IMR-90 (cell line): ENCODE data around the gene NACC2. TPM values are rescaled to one million over a fixed set of nuclear protein-coding genes. Genes with fewer than 3 reads are reported as not detected.

Experiments
- ATAC-seq: fragments of 200-7000 bp; cut with Tn5 transposase; 2 replicates; pipeline ENCODE4 v1.9.1; 2020; ENCODE audit warnings: low read depth, mild to moderate bottlenecking, moderate library complexity
- BruUV-seq: library from RNA; stranded (reverse); fragments of 400-500 nt; replicated peaks from 2 replicates; lab custom pipeline; 2021; lab: Mats Ljungman, UMichigan
- CTCF ChIA-PET: fragments of 300-600 bp; formaldehyde crosslinking; extraction: SDS; loops from one replicate; lab custom pipeline; 2021; ENCODE audit warnings: antibody characterized with exemption; lab: Yijun Ruan, JAX
- POLR2A ChIA-PET: fragments of 300-600 bp; sonication (Branson Sonifier 250); formaldehyde crosslinking; loops from one replicate; lab custom pipeline; 2022; ENCODE audit warnings: antibody characterized with exemption; ENCODE audit not compliant: unreplicated experiment; lab: Charles Lee
- DNase-seq: peaks from one replicate; pipeline ENCODE4 v3.0.0; 2013
- H2AFZ ChIP-seq: replicated peaks from 2 replicates; pipeline ENCODE3; 2013; ENCODE audit warnings: low read length, mild to moderate bottlenecking; ENCODE audit not compliant: poor library complexity
- H2AK5ac ChIP-seq: 2 replicates; pipeline ENCODE4 v1.6.1; 2013; ENCODE audit warnings: low read depth, low read length, inconsistent platforms
- H2AK9ac ChIP-seq: replicated peaks from 2 replicates; pipeline ENCODE3; 2013; ENCODE audit warnings: mild to moderate bottlenecking, low read depth, low read length, moderate library complexity; ENCODE audit not compliant: poor library complexity
- H2BK120ac ChIP-seq: 2 replicates; pipeline ENCODE4 v1.6.1; 2013; ENCODE audit warnings: low read depth, low read length, inconsistent platforms
- H2BK15ac ChIP-seq: 3 replicates; pipeline ENCODE4 v1.6.1; 2013; ENCODE audit warnings: low read depth, low read length, inconsistent platforms
- H2BK20ac ChIP-seq: 2 replicates; pipeline ENCODE4 v1.6.1; 2013; ENCODE audit warnings: low read depth, mild to moderate bottlenecking, inconsistent platforms, low read length, moderate library complexity
- H2BK5ac ChIP-seq: 2 replicates; pipeline ENCODE4 v1.6.1; 2013; ENCODE audit warnings: mild to moderate bottlenecking, low read depth, low read length, inconsistent platforms; ENCODE audit not compliant: poor library complexity, severe bottlenecking
- H3K14ac ChIP-seq: replicated peaks from 2 replicates; pipeline ENCODE4 v1.6.1; 2013; ENCODE audit warnings: low read depth, low read length, inconsistent platforms
- H3K18ac ChIP-seq: 2 replicates; pipeline ENCODE4 v1.6.1; 2013; ENCODE audit warnings: low read depth, low read length, control low read depth
- H3K23ac ChIP-seq: 2 replicates; pipeline ENCODE4 v1.6.1; 2013; ENCODE audit warnings: low read depth, low read length, inconsistent platforms
- H3K27ac ChIP-seq: 2 replicates; pipeline ENCODE4 v1.5.1; 2013; ENCODE audit warnings: mild to moderate bottlenecking, control low read depth, low read length; ENCODE audit not compliant: insufficient read depth
- H3K27me3 ChIP-seq: 2 replicates; pipeline ENCODE4 v1.6.1; 2013; ENCODE audit warnings: low read length; ENCODE audit not compliant: control insufficient read depth, insufficient read depth
- H3K36me3 ChIP-seq: 2 replicates; pipeline ENCODE4 v1.6.1; 2013; ENCODE audit warnings: low read length, mixed read lengths; ENCODE audit not compliant: control insufficient read depth, insufficient read depth
- H3K4ac ChIP-seq: 2 replicates; pipeline ENCODE4 v1.6.1; 2013; ENCODE audit warnings: low read depth, low read length, inconsistent platforms
- H3K4me1 ChIP-seq: 2 replicates; pipeline ENCODE4 v1.6.1; 2013; ENCODE audit warnings: low read length, mixed read lengths; ENCODE audit not compliant: control insufficient read depth, insufficient read depth
- H3K4me2 ChIP-seq: 2 replicates; pipeline ENCODE4 v1.6.1; 2013; ENCODE audit warnings: low read depth, mild to moderate bottlenecking, control low read depth, low read length, moderate library complexity
- H3K4me3 ChIP-seq: 2 replicates; pipeline ENCODE4 v1.5.1; 2013; ENCODE audit warnings: low read depth, mild to moderate bottlenecking, control low read depth, low read length, moderate library complexity; ENCODE audit not compliant: insufficient read depth
- H3K56ac ChIP-seq: 2 replicates; pipeline ENCODE4 v1.6.1; 2013; ENCODE audit warnings: low read length, inconsistent platforms; ENCODE audit not compliant: insufficient read depth; ENCODE audit errors: extremely low read depth
- H3K79me1 ChIP-seq, 2 experiments: 2 replicates each; pipeline ENCODE4 v1.6.1; 2013; ENCODE audit warnings: low read length in 2 of 2, inconsistent platforms in 1 of 2, low read depth in 1 of 2
- H3K9ac ChIP-seq: 2 replicates; pipeline ENCODE4 v1.6.1; 2013; ENCODE audit warnings: low read depth, low read length, control low read depth
- H3K9me1 ChIP-seq: 2 replicates; pipeline ENCODE4 v1.6.1; 2013; ENCODE audit warnings: low read length, inconsistent platforms; ENCODE audit not compliant: insufficient read depth
- H3K9me3 ChIP-seq: 2 replicates; pipeline ENCODE4 v1.6.1; 2013; ENCODE audit warnings: low read length; ENCODE audit not compliant: control insufficient read depth, insufficient read depth
- H4K20me1 ChIP-seq: 2 replicates; pipeline ENCODE4 v1.6.1; 2013; ENCODE audit warnings: low read length, inconsistent platforms; ENCODE audit not compliant: insufficient read depth
- H4K5ac ChIP-seq: 2 replicates; pipeline ENCODE4 v1.6.1; 2013; ENCODE audit warnings: mild to moderate bottlenecking, low read depth, low read length, control low read depth
- H4K8ac ChIP-seq, 2 experiments: 2 replicates each; pipeline ENCODE4 v1.6.1; 2013; ENCODE audit warnings: low read depth in 2 of 2, low read length in 2 of 2, control low read depth in 1 of 2, inconsistent platforms in 1 of 2
- H4K91ac ChIP-seq: 2 replicates; pipeline ENCODE4 v1.6.1; 2013; ENCODE audit warnings: low read depth, low read length, inconsistent platforms; ENCODE audit not compliant: insufficient read depth
- MAZ ChIP-seq: IDR thresholded peaks from 2 replicates; pipeline ENCODE4 v1.6.1; 2012; ENCODE audit warnings: low read depth, mild to moderate bottlenecking, low read length, improper control_type of control experiment, moderate library complexity, borderline replicate concordance
- NFE2L2 ChIP-seq: fragments of 150-350 bp; IDR thresholded peaks from 2 replicates; pipeline ENCODE4 v1.6.1; 2016; ENCODE audit warnings: low read depth, mild to moderate bottlenecking, low read length
- SMC3 ChIP-seq: fragments of 150-350 bp; IDR thresholded peaks from 2 replicates; pipeline ENCODE4 v1.6.1; 2016; ENCODE audit warnings: low read depth, mild to moderate bottlenecking, antibody characterized with exemption, low read length, moderate library complexity
- WGBS, 2 experiments: methylation state at CpG; one replicate each; pipeline versions ENCODE4 v1.1.5 to v1.1.7; 2013; ENCODE audit warnings: missing lambda C conversion rate in 2 of 2; ENCODE audit not compliant: insufficient read length in 1 of 2; ENCODE audit errors: extremely low coverage in 2 of 2; 5-methylcytosine and 5-hydroxymethylcytosine counted together
- dilution Hi-C: fragments of 300-500 bp; cut with HindIII; formaldehyde crosslinking; loops from one replicate; pipeline ENCODE4 v1.14.3; 2018; ENCODE audit warnings: low sequenced_read_pairs; ENCODE audit not compliant: unreplicated experiment
- in situ Hi-C: fragments of 300-500 bp; cut with MboI; formaldehyde crosslinking; loops from 3 replicates; pipeline ENCODE4 v1.14.3; 2019; ENCODE audit warnings: low sequenced_read_pairs, inconsistent platforms, mixed read lengths
- intact Hi-C: fragments of 100-400 bp; cut with micrococcal nuclease; formaldehyde crosslinking; loops from 2 replicates; pipeline ENCODE4 v1.10.0; 2022
- polyA plus RNA-seq, 3 experiments: library from polyadenylated mRNA; depleted of rRNA; stranded (reverse); fragments of >200 nt; gene quantifications; 2 replicates each; pipeline ENCODE4 v1.2.3, GENCODE V29; 2012; ENCODE audit warnings: low replicate concordance in 1 of 3
- total RNA-seq: library from RNA; depleted of rRNA; stranded (reverse); fragments of >200 nt; gene quantifications from 2 replicates; pipeline ENCODE4 v1.2.3, GENCODE V29; 2012
- TF ChIP-seq, protein P1 (sequence below): conservative IDR thresholded peaks from 2 replicates; pipeline ENCODE4 v1.5.1; 2012; ENCODE audit warnings: mild to moderate bottlenecking, low read depth, low read length, improper control_type of control experiment

Gene NACC2
- total and polyA plus RNA-seq, 2 of the 4 experiments (the other 2 are of a cell fraction), result 7.9 to 19.0 TPM

DNA sequence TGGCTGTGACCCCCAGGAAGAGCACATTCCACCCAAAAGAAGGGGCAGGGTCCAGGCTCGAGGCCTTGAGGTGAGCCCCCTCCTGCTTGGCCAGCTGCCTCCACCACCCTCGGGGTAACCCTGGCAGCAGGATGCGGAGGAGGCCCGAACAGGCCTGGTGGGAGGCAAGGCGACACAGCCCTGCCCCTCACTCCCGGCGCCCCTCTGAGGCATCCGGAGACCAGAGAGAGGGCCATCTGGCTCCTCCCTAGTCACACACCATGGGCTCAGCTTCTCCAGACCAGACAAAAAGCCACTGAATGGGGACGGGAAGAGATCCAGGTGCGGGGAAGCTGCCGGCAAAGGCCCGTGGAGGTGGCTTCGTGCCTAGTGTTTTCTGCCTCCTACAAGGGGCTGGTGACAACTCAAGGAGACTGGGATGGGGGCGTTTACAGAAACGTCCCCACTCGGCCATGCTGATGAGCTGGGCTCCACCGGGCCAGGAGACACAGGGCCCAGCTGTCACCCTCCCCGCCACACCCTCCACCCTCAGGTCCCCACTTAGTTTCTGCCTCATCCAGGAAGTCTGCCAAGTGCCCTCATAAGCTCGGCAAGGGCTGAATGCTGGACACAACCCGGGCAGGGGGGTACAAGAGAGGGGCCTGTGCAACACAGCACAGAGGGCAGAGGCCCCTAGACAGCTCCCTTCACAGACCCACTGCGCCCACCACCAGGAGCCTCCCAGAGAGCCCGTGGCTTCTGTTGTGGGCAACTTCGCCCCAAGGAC, 41.9 kb downstream of the NACC2 start (continued):
- TF ChIP-seq SMC3 (no peak), NFE2L2 (no peak)

DNA sequence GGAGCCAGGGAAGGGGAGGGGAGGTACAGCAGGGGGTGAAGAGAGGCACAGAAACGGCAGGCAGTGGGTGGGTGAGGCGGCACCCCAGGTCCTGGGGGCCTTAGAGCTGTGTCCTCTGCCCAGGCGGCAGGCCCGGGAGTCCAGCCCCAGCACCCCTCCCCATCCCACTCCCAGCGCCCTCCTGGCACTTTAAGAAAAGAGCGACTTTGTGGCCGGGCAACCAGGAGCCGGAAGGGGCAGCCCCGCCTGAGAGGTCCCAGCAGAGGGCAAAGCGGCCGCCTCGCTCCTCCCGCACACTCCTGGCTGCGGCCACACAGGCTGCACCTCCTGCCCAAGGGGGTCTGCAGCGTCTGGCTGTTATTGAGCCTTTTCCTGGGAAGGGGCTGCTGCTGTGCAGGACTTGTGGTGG, 42.6 kb downstream of the NACC2 start:
- peaks cover 17% of the 10 kb centered on the region for H3K36me3 ChIP-seq
- POLR2A ChIA-PET, result interaction anchor here (0.6 to 0.7 kb wide), 2 partner anchors 11 to 25 kb away, joined by 3 to 16 read pairs; no protein-coding TSS in a partner anchor

More for the DNA sequence above, 42.6 kb downstream of the NACC2 start:
- peak overlapping the region; percentile 73 for H2BK120ac ChIP-seq
- in situ Hi-C loops (no loop called here), dilution Hi-C loops (no loop called here), intact Hi-C loops (loop anchor here (1.0 to 5.0 kb wide), 2 partner anchors 55 to 85 kb away; no protein-coding TSS in a partner anchor)
- peak overlapping the region; percentile 93 for H3K4ac ChIP-seq
- TF ChIP-seq MAZ (0 out of 2 replicates have a peak, but pooled peaks have one; percentile 6), NFE2L2 (no peak)
- TF ChIP-seq, protein P1, sequence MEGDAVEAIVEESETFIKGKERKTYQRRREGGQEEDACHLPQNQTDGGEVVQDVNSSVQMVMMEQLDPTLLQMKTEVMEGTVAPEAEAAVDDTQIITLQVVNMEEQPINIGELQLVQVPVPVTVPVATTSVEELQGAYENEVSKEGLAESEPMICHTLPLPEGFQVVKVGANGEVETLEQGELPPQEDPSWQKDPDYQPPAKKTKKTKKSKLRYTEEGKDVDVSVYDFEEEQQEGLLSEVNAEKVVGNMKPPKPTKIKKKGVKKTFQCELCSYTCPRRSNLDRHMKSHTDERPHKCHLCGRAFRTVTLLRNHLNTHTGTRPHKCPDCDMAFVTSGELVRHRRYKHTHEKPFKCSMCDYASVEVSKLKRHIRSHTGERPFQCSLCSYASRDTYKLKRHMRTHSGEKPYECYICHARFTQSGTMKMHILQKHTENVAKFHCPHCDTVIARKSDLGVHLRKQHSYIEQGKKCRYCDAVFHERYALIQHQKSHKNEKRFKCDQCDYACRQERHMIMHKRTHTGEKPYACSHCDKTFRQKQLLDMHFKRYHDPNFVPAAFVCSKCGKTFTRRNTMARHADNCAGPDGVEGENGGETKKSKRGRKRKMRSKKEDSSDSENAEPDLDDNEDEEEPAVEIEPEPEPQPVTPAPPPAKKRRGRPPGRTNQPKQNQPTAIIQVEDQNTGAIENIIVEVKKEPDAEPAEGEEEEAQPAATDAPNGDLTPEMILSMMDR, result 0 out of 2 replicates have a peak, but pooled peaks have one; percentile 7
- 12% methylated on average over 7 of the region's 15 CpGs; no CpG with 5 or more reads in 1 of the 2 experiments for WGBS, 2 experiments
- peak overlapping the region; percentile 96 for H2AK5ac ChIP-seq
- peaks cover 11 to 79% of the 10 kb centered on the region in 2 experiments; a peak in 3 of 4 replicates for H3K79me1 ChIP-seq
- H3K18ac ChIP-seq, result peak overlapping the region; percentile 79
- H2AFZ ChIP-seq, result peak overlapping the region; percentile 9
- CTCF ChIA-PET, result interaction anchor here (1.1 to 1.4 kb wide), 2 partner anchors 70 to 97 kb away, joined by 3 to 5 read pairs; no protein-coding TSS in a partner anchor
- H3K56ac ChIP-seq, result peak overlapping the region; percentile 58
- ATAC-seq (peak; percentile 50), DNase-seq (no peak)
- peak overlapping the region; percentile 53; the same call in 1 of the 2 replicates for H3K14ac ChIP-seq
- H4K5ac ChIP-seq, result peak overlapping the region; percentile 9
- peak overlapping the region; percentile 77 for H3K23ac ChIP-seq
- H3K4me2 ChIP-seq, result peak overlapping the region; percentile 48
- H4K8ac ChIP-seq, result peak overlapping the region; percentile 67 to 81; a peak in 3 of 4 replicates
- H2AK9ac ChIP-seq, result peak overlapping the region; percentile 90
- H2BK15ac ChIP-seq, result no peak overlapping the region; the same call in 2 of the 3 replicates
- peak overlapping the region; percentile 62 for H2BK20ac ChIP-seq
- H3K4me1 ChIP-seq, result peaks cover 19% of the 10 kb centered on the region
- H4K91ac ChIP-seq, result peak overlapping the region; percentile 89
- BruUV-seq, result no TSS peak
- peak overlapping the region; percentile 88 for H3K27ac ChIP-seq
- no peak overlapping the region for H3K4me3 ChIP-seq
- H3K9me3 ChIP-seq, result no peaks in the 10 kb centered on the region
- peak overlapping the region; percentile 83 for H2BK5ac ChIP-seq
- peaks cover 18% of the 10 kb centered on the region; the same call in 1 of the 2 replicates for H3K9me1 ChIP-seq
- no peaks in the 10 kb centered on the region for H3K27me3 ChIP-seq
- peak overlapping the region; percentile 64 for H3K9ac ChIP-seq
- H4K20me1 ChIP-seq, result peaks cover 57% of the 10 kb centered on the region
